HG02642 (cell line): ENCODE measurements around the gene UNC93B1.

ENCODE experiments used
- ATAC-seq: cut with Tn5 transposase; IDR thresholded peaks from one replicate; pipeline ENCODE4 v1.9.1; 2021; ENCODE audit warnings: mild to moderate bottlenecking; ENCODE audit not compliant: unreplicated experiment, poor library complexity

UNC93B1 gene, protein sequence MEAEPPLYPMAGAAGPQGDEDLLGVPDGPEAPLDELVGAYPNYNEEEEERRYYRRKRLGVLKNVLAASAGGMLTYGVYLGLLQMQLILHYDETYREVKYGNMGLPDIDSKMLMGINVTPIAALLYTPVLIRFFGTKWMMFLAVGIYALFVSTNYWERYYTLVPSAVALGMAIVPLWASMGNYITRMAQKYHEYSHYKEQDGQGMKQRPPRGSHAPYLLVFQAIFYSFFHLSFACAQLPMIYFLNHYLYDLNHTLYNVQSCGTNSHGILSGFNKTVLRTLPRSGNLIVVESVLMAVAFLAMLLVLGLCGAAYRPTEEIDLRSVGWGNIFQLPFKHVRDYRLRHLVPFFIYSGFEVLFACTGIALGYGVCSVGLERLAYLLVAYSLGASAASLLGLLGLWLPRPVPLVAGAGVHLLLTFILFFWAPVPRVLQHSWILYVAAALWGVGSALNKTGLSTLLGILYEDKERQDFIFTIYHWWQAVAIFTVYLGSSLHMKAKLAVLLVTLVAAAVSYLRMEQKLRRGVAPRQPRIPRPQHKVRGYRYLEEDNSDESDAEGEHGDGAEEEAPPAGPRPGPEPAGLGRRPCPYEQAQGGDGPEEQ

DNA sequence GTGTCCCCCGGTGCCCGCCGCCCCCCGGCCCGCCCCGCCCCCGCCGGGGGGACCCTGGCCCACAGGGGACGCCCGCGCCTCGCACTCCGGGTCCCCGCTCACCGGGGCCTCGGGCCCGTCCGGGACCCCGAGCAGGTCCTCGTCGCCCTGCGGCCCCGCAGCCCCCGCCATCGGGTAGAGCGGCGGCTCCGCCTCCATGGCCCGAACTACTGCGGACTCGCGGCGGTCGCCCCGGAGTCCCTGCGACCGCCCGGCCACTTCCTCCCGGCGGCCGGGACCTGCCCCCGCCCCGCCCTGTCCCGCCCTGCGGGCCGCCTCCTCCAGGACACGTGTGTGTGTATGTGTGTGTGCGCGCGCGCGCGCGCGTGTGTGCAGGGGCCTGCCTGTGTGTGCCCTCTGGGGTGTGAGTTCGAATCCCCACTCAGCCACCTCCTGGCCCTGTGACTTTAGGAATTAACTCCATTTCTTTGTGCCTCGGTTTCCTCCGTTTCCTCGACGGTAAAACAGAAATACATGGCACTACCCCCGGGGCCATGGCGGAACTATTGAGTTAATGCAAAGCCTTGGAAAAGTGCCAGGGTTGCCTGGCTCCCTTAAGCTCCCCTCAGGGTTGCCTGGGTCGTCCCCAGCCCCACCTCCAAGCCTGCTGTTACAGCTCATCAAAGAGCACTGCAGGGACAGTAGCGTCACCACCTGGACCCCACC, at the start of gene UNC93B1:
Gene UNC93B1, minus strand, starts transcription at position 252 of the 705 bp plus-strand sequence. Its CDS starts 54 bp downstream, at position 198.
- peak; percentile 60 for ATAC-seq

DNA sequence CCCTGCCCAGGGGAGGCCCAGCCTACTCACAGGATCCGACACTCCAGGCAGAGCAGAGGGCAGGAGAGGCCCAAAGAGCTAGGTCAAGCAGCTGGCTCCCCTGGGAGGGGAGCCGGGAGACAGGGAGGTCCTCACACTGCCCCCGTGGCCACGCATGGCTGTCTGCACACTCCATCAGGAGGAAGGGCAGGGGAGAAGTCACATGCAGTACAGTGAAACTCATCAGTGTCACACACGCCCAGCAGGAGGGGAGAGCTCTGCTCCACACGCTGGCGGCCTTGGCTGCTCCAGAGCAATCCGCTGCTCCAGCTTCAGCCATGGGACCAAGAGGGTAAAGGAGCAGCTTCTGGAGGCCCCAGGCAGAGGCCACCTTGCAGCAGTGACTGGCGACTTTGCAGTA, 49.2 kb upstream of the UNC93B1 start:
- no peak for ATAC-seq

DNA sequence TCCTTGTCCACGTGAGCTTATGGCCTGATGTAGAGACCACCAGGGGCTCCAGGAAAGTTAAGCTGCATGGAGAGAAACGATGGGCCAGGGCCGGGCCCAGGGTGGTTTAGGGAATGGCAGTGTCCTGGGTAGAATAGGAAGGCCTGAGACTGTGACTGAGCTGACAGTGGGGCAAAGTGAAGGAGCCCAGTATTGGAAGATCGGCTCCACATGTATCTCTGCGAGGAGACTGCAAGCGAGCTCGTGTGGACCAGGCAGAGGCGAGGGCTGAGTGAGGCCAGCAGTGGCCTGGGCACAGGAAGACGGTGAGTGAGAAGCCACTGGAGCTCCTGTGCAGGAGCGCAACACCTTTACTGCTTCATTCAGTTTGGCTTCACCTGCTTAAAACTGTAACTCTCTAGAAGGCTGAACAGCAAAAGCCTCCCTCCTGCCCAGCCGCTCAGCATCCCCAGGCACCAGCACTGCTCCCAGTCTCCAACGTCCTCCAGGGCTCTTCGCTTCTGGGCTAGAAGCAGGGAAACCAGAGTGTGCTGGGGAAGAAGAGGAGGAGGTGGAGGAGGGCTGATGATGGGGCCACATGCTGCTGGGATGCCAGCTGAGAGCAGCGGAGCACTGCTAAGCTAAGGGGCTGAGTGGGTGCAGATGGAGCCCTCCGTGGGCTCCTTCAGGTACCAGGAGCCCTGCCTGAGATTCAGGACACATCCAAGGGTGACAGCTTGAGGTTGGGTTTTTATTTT, 48.4 kb upstream of the UNC93B1 start:
- ATAC-seq, result no peak

DNA sequence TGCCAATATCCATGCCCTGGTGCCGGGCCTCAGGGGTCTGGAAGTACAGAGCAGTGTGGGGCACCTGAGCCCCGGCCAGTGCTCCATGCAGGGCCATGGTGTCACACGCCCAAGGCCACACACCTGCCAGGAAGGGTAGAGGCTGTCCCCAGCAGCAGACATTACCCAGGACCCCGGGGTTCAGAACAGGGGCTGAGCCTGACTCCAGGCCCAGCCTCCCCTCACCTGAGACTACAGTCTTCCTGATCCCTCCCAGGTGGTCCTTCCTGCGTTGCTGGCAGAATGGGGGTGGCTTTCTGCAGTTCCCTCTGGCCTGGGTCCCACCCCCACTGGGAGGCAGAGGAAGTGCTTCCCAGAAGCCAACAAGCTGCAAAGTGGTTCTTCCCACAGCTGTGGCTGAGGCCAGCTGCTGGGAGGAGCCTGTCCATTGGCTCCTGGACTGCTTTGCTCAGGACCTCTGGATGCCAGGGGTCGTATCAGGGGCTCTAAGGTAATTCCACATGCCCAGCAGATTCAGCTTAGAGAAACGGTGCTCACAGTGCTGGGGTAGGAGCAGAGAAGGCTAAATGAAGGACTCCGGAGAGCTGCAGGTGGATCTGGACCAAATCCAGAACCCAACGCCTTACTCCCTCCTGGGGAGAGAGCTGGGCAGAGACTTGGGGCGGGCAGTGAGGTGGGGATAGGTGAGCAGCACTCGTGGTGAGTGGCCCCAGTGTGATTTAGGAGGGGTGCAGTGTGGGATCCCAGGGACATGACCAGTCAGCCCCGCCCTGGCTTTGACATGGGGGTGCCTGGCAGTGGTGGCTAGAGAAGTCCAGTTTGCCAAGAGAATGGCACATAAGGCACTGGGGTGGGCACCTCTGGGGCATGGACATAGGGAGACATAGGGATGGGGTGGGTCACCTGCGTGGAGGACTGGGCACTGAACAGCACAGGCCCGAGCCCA, 47.6 kb upstream of the UNC93B1 start:
- ATAC-seq, result no peak

DNA sequence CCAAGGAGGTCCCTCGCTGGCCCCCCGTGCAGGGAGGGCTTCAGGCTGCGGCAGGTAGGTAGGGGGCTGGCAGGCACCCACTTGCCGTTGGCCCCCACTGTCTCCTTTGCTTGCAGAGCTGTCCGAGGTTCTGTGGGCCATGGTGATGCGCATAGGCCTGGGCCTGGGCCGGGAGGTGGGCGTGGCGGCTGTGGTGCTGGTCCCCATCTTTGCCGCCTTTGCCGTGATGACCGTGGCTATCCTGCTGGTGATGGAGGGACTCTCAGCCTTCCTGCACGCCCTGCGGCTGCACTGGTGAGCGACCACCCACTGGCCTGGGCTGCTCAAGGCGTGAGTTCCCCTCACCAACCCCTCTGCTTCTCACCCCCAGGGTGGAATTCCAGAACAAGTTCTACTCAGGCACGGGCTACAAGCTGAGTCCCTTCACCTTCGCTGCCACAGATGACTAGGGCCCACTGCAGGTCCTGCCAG, 46.5 kb upstream of the UNC93B1 start:
- no peak for ATAC-seq

DNA sequence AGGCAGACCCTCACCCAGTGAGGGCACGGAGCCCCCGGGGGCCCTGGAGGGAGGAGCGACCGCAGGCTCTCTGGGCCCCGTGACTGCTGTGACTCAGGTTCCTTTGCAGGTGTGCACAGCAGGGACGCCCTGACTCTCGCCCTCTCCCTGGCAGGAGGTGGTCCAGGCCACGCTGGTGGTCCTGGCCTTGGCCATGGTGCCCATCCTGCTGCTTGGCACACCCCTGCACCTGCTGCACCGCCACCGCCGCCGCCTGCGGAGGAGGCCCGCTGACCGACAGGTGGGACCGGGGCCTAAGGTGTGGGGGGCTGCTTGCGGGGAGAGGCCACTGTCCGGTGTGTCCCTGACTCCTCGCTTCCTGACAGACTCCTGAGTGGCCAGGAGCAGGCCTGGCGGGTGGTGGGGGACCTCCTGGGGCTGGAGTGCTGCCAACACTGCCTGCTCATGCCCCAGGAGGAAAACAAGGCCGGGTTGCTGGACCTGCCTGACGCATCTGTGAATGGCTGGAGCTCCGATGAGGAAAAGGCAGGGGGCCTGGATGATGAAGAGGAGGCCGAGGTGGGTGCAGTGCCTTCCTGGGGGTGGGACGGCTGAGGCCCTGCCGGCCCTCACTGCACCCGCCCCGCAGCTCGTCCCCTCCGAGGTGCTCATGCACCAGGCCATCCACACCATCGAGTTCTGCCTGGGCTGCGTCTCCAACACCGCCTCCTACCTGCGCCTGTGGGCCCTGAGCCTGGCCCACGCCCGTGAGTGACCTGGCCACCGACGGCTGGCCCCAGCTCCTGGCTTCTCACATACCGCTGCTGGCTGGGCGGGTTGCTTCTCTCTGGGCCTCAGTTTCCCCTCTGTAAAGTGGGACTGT, 45.8 kb upstream of the UNC93B1 start:
- ATAC-seq, result no peak

DNA sequence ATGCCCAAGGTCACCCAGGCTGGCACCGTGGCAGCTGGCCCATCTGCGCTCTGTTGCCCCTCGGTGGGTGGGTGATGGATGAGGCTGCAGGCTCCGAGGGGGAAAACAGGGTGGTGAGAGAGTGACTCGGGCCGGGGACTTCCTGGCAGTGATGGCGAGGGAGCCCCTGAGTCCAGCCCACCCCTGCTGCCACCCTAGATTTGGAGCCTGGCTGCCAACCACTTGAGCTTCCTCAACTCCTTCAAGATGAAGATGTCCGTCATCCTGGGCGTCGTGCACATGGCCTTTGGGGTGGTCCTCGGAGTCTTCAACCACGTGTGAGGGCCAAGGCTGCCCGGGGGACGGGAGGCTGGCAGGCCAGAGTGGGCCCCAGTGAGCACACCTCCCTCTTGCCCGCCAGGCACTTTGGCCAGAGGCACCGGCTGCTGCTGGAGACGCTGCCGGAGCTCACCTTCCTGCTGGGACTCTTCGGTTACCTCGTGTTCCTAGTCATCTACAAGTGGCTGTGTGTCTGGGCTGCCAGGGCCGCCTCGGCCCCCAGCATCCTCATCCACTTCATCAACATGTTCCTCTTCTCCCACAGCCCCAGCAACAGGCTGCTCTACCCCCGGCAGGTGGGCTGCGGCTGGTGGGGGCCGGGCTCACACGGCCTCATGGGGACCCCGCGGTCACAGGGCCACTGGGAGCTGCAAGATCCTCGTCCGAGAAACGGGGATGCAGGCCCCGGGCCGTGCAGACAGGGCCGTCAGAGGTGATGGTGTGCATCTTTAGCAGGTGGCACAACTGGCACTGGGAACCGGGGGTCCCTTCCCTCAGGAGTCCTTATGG, 45.0 kb upstream of the UNC93B1 start:
- no peak for ATAC-seq

DNA sequence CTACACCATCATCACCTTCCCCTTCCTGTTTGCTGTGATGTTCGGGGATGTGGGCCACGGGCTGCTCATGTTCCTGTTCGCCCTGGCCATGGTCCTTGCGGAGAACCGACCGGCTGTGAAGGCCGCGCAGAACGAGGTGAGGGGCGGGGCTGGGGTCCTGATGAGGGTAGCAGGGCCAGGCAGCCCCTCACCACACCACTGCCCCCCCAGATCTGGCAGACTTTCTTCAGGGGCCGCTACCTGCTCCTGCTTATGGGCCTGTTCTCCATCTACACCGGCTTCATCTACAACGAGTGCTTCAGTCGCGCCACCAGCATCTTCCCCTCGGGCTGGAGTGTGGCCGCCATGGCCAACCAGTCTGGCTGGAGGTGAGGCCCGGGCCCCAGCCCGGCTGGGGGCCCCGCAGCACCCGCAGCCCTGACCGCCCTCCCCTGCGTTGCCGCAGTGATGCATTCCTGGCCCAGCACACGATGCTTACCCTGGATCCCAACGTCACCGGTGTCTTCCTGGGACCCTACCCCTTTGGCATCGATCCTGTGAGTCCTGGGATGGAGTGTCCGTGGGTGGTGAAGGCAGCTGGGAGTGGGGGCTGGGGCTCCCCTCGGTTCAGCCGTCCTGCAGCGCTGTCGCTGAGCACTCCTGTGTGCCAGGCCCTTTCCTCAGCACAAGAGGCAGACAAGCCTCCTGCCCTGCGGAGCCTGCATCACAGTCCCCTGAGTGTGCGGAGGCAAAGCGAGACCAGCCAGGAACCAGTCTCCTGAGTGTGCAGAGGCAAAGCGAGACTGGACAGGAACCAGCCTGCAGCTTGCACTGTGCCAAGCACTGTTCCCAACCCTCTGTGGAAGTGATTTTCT, 43.8 kb upstream of the UNC93B1 start:
- ATAC-seq, result no peak

DNA sequence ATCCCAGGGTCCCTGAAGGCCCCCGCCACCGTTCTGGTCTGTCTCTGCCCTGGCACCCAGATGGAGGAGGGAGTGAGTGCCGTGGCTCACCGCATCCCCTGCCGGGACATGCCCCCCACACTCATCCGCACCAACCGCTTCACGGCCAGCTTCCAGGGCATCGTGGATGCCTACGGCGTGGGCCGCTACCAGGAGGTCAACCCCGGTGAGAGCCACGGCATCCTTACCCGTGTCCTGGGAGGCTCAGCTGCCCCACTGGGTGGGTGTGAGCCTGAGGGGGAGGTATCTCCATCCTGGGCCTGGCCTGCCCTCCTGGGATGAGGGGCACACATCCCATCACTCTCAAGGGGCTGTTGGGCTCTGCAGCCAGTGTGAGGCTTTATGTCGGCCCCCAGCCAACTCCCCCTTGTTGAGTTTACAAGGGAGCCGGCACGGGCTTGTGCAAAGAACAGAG, 41.0 kb upstream of the UNC93B1 start:
- no peak for ATAC-seq

DNA sequence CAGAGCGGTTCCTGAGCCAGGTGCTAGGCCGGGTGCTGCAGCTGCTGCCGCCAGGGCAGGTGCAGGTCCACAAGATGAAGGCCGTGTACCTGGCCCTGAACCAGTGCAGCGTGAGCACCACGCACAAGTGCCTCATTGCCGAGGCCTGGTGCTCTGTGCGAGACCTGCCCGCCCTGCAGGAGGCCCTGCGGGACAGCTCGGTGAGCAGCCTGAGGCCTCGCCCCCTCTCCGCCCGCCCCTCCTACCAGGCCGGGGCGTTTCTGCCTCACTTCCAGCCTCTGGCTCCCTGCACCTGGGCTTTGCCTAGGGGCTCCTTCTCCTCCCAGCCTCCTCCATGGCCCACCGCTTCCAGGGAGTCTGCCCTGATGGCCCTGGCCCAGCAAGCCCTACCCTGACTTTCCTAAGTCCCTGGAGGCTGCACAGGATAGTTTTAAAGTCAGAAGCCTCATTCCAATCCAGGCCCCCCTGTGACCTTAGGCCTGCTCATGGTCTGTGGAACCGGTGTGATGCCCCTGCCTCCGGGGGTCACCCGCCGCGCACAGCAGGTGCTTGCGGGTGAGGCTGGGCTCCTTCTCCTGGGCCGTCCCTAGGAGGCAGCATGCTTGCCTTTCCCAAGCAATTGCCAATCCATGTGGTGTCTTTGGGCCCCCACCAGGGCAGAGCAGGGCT, 40.4 kb upstream of the UNC93B1 start:
- ATAC-seq, result no peak

DNA sequence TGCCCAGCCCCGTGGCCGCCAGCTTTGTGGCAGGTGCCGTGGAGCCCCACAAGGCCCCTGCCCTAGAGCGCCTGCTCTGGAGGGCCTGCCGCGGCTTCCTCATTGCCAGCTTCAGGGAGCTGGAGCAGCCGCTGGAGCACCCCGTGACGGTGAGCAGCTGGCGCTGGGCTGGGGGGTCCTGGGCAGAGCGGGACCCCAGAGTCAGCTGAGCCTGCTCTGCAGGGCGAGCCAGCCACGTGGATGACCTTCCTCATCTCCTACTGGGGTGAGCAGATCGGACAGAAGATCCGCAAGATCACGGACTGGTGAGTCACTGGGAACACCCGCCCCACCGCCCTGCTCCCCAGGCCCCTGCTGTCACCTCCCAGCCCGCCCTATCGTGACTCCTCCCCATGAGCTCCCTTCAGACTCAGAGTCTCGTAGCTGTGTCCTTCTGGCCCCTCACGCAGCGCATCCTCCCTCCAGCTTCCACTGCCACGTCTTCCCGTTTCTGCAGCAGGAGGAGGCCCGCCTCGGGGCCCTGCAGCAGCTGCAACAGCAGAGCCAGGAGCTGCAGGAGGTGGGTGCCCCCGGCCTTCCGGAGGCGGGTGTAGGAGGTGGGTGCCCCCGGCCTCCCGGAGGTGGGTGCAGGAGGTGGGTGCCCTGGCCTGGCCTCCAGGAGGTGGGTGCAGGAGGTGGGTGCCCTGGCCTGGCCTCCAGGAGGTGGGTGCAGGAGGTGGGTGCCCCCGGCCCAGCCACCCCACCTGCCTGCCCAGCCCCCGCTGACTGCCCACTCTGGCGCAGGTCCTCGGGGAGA, 39.6 kb upstream of the UNC93B1 start:
- no peak for ATAC-seq

DNA sequence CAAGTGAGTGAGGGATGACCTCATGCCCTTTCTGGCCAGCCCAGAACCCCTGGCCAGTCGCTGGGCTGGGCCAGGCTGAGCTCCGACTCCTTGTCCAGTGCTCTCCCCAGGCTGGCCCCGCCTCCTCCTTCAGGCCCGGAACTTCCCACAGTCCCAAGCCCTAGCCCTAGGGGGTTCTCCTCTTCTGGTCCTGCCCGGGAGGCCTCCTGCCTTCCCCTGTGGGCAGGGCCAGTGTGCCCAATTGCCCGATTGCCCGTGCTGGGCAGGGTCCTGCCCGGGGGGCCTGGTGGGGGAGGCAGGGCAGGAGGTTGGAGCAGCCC, 39.1 kb upstream of the UNC93B1 start:
- no peak for ATAC-seq

DNA sequence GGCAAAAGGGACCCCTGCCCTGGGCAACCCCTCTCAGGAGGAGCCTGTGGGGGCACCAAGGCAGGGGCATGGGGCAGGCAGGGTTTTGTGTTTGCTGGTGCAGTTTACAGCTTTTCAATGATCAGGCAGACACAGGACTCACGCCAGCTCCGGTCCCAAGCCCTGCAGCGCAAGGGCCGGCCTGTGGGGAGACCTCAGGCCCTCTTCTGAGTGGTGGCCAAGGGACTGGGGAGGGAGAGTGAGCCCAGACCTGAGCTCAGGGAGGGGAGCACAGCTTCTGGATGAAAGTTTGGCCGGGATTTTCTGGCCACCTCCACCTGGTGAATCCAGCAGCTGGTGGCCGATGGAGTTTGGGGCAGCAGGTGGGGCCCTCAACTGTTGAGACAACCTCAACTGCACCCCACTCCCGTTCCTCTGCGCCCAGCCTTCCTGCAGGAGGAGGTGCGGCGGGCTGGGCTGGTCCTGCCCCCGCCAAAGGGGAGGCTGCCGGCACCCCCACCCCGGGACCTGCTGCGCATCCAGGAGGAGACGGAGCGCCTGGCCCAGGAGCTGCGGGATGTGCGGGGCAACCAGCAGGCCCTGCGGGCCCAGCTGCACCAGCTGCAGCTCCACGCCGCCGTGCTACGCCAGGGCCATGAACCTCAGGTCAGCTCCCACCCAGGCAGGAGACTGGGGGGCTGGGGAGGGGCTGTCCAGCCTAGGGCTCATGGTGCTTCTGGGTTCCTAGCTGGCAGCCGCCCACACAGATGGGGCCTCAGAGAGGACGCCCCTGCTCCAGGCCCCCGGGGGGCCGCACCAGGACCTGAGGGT, 38.5 kb upstream of the UNC93B1 start:
- ATAC-seq, result no peak

DNA sequence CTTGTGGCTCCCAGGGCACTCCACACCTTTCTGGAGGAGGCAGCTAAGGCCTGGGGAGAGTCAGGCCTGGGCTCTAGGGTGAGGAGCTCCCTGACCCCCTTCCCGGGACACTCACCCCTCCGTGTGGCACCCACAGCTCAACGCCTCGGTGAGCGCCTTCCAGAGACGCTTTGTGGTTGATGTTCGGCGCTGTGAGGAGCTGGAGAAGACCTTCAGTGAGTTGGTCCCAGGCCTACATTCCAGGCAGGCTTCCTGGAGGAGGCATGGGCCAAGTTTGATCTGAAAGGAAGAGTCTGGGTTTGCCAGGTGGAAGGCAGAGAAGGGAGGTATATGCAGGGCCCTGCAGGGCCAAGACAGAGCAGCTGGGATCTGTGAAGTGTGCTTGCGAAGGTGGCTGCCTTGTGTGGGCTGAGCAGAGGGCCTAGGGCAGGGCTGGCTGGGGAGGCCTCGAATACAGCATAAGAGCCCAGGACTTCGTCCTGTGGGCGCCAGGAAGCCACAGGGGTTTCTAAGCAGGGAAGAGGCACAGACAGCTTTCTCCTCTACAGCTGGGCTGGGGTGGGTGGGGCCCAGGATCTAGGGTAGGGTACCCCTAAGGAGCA, 37.8 kb upstream of the UNC93B1 start:
- no peak for ATAC-seq
